ENCODE data around the gene TUBB1.

Gene TUBB1

DNA sequence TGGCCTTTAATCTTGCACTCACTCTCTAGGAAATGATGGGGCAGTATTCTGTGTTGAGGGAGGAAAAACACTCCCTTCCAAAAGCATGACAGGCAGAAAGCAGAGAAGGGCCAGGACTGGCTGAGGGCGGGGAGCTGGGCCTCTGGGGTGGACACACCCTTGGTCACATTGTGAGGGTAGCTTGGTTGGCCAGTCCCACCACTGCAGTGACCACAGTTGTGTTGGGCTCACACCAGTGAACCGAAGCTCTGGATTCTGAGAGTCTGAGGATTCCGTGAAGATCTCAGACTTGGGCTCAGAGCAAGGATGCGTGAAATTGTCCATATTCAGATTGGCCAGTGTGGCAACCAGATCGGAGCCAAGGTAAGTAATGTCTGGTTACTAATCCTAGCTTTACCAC lies at the start of gene TUBB1:
Gene TUBB1 (plus strand): TSS at position 213 of the 400 bp plus-strand sequence. CDS start 94 bp downstream, at position 307.
- H3K4me1 ChIP-seq (ENCODE audit: insufficient read depth, low read length) = no peaks in the 10 kb centered on the region

DNA sequence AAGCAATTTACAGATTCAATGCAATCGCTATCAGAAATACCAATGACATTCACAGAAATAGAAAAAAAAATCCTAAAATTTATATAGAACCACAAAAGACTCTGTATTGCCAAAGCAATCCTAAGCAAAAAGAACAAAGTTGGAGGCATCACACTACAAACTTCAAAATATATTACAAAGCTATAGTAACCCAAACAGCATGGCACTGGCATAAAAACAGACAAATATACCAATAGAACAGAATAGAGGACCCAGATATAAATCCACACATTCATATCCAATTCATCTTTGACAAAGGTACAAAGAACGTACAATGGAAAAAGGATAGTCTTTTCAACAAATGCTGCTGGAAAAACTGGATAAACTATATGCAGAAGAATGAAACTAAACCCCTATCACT lies 49.8 kb upstream of the TUBB1 start:
- no peak overlapping the region for H3K4me2 ChIP-seq (ENCODE audit: insufficient read depth, low read length)
- ATAC-seq (ENCODE audit: insufficient read depth, low read depth) (no peak), DNase-seq (no peak)
- H3K27ac ChIP-seq (ENCODE audit: low read length) = no peak overlapping the region
- TF ChIP-seq EZH2 (IDR thresholded peaks at IDR 0.05; ENCODE audit: borderline replicate concordance, low read depth, low read length, severe bottlenecking) = no peak
- TF ChIP-seq, protein P1, sequence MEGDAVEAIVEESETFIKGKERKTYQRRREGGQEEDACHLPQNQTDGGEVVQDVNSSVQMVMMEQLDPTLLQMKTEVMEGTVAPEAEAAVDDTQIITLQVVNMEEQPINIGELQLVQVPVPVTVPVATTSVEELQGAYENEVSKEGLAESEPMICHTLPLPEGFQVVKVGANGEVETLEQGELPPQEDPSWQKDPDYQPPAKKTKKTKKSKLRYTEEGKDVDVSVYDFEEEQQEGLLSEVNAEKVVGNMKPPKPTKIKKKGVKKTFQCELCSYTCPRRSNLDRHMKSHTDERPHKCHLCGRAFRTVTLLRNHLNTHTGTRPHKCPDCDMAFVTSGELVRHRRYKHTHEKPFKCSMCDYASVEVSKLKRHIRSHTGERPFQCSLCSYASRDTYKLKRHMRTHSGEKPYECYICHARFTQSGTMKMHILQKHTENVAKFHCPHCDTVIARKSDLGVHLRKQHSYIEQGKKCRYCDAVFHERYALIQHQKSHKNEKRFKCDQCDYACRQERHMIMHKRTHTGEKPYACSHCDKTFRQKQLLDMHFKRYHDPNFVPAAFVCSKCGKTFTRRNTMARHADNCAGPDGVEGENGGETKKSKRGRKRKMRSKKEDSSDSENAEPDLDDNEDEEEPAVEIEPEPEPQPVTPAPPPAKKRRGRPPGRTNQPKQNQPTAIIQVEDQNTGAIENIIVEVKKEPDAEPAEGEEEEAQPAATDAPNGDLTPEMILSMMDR (IDR thresholded peaks at IDR 0.05; ENCODE audit: borderline replicate concordance, extremely low read depth, low read length, poor library complexity, severe bottlenecking) = no peak
- no peak overlapping the region for H3K9ac ChIP-seq (ENCODE audit: low read depth, low read length)
- H3K4me3 ChIP-seq (ENCODE audit: low read depth in 1 of 2, low read length in 2 of 2) = no peak overlapping the region
- no peaks in the 10 kb centered on the region for H3K9me3 ChIP-seq (ENCODE audit: insufficient read depth, low read length, severe bottlenecking)
- no peaks in the 10 kb centered on the region for H3K36me3 ChIP-seq (ENCODE audit: insufficient read depth, low read length)
- H3K79me2 ChIP-seq (ENCODE audit: insufficient read depth, low read length) = no peaks in the 10 kb centered on the region
- H2AFZ ChIP-seq (ENCODE audit: low read depth, low read length) = no peak overlapping the region
- no peaks in the 10 kb centered on the region for H4K20me1 ChIP-seq (ENCODE audit: insufficient read depth, low read length)
- H3K4me1 ChIP-seq (ENCODE audit: insufficient read depth, low read length) = no peaks in the 10 kb centered on the region
- peaks cover 7% of the 10 kb centered on the region for H3K27me3 ChIP-seq (ENCODE audit: insufficient read depth, low read length, poor library complexity)

More for the DNA sequence above, at the start of gene TUBB1:
- no peak within 1 kb of the TSS for H3K4me3 ChIP-seq (ENCODE audit: low read depth in 1 of 2, low read length in 2 of 2)
- peaks cover 32% of the 10 kb centered on the region for H4K20me1 ChIP-seq (ENCODE audit: insufficient read depth, low read length)
- H3K27me3 ChIP-seq (ENCODE audit: insufficient read depth, low read length, poor library complexity) = no peaks in the 10 kb centered on the region
- H3K9me3 ChIP-seq (ENCODE audit: insufficient read depth, low read length, severe bottlenecking) = no peaks in the 10 kb centered on the region
- DNase-seq (no peak), ATAC-seq (ENCODE audit: insufficient read depth, low read depth) (no peak)
- no peak within 1 kb of the TSS for H2AFZ ChIP-seq (ENCODE audit: low read depth, low read length)
- peaks cover 7% of the 10 kb centered on the region; the same call in 1 of the 2 replicates for H3K79me2 ChIP-seq (ENCODE audit: insufficient read depth, low read length)
- peaks cover 20% of the 10 kb centered on the region for H3K36me3 ChIP-seq (ENCODE audit: insufficient read depth, low read length)
- no peak for TF ChIP-seq EZH2 (IDR thresholded peaks at IDR 0.05; ENCODE audit: borderline replicate concordance, low read depth, low read length, severe bottlenecking)
- TF ChIP-seq, protein P1 (IDR thresholded peaks at IDR 0.05; ENCODE audit: borderline replicate concordance, extremely low read depth, low read length, poor library complexity, severe bottlenecking) = no peak
- no peak within 1 kb of the TSS for H3K4me2 ChIP-seq (ENCODE audit: insufficient read depth, low read length)
- no peak within 1 kb of the TSS for H3K9ac ChIP-seq (ENCODE audit: low read depth, low read length)
- H3K27ac ChIP-seq (ENCODE audit: low read length) = no peak within 1 kb of the TSS

DNA sequence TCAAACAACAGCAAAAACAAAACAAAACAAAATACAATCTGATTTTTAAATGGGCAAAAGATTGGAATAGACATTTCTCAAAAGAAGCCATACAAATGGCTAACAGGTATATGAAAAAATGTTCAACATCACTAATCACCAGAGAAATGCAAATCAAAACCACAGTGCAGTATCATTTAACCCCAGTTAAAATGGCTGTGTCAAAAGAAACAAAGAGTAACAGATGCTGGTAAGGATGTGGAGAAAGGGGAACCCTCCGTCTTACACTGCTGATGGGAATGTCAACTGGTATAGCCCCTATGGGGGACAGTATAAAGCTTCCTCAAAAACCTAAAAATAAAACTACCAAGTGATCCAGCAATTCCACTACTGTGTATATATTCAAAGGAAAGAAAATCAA lies 49.1 kb upstream of the TUBB1 start:
- Histone ChIP-seq H3K27me3 (ENCODE audit: insufficient read depth, low read length, poor library complexity) (peaks cover 7% of the 10 kb centered on the region), H3K4me3 (ENCODE audit: low read depth in 1 of 2, low read length in 2 of 2) (no peak overlapping the region), H4K20me1 (ENCODE audit: insufficient read depth, low read length) (no peaks in the 10 kb centered on the region), H3K36me3 (ENCODE audit: insufficient read depth, low read length) (no peaks in the 10 kb centered on the region), H3K4me2 (ENCODE audit: insufficient read depth, low read length) (no peak overlapping the region), H2AFZ (ENCODE audit: low read depth, low read length) (no peak overlapping the region), H3K9me3 (ENCODE audit: insufficient read depth, low read length, severe bottlenecking) (no peaks in the 10 kb centered on the region), H3K27ac (ENCODE audit: low read length) (no peak overlapping the region), H3K9ac (ENCODE audit: low read depth, low read length) (no peak overlapping the region), H3K4me1 (ENCODE audit: insufficient read depth, low read length) (no peaks in the 10 kb centered on the region), H3K79me2 (ENCODE audit: insufficient read depth, low read length) (no peaks in the 10 kb centered on the region)
- ATAC-seq (ENCODE audit: insufficient read depth, low read depth) (no peak), DNase-seq (no peak)
- TF ChIP-seq, protein P1 (IDR thresholded peaks at IDR 0.05; ENCODE audit: borderline replicate concordance, extremely low read depth, low read length, poor library complexity, severe bottlenecking) = no peak
- no peak for TF ChIP-seq EZH2 (IDR thresholded peaks at IDR 0.05; ENCODE audit: borderline replicate concordance, low read depth, low read length, severe bottlenecking)

DNA sequence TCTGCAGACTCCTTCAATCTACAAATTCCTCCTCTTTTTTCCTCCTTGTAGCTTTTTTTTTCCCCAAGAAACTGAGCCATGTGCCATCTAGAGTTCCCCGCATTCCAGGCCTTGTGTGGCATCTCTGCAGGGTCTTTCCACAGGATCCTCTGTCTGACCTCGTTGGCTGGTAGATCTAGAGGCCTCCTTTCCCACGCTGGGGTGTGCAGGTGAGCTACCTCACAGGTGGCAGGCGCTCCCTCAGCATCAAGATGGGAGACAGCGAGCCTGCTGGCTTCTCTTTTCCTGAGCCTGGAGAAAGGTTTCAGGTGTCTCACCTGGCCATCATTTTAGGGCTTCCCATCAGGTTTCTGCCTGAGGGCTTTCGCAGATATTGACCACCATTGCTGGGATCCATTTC lies 47.8 kb upstream of the TUBB1 start:
- Histone ChIP-seq H3K9me3 (ENCODE audit: insufficient read depth, low read length, severe bottlenecking) (peaks cover 8% of the 10 kb centered on the region), H3K4me1 (ENCODE audit: insufficient read depth, low read length) (no peaks in the 10 kb centered on the region), H3K36me3 (ENCODE audit: insufficient read depth, low read length) (no peaks in the 10 kb centered on the region), H3K27me3 (ENCODE audit: insufficient read depth, low read length, poor library complexity) (peaks cover 7% of the 10 kb centered on the region), H2AFZ (ENCODE audit: low read depth, low read length) (no peak overlapping the region), H4K20me1 (ENCODE audit: insufficient read depth, low read length) (no peaks in the 10 kb centered on the region), H3K27ac (ENCODE audit: low read length) (no peak overlapping the region), H3K4me2 (ENCODE audit: insufficient read depth, low read length) (no peak overlapping the region), H3K79me2 (ENCODE audit: insufficient read depth, low read length) (no peaks in the 10 kb centered on the region), H3K4me3 (ENCODE audit: low read depth in 1 of 2, low read length in 2 of 2) (no peak overlapping the region), H3K9ac (ENCODE audit: low read depth, low read length) (no peak overlapping the region)
- TF ChIP-seq, protein P1 (IDR thresholded peaks at IDR 0.05; ENCODE audit: borderline replicate concordance, extremely low read depth, low read length, poor library complexity, severe bottlenecking) = no peak
- no peak for TF ChIP-seq EZH2 (IDR thresholded peaks at IDR 0.05; ENCODE audit: borderline replicate concordance, low read depth, low read length, severe bottlenecking)
- no peak for DNase-seq
- ATAC-seq (ENCODE audit: insufficient read depth, low read depth) = no peak

Data from DND-41 (cell line).